Heart left ventricle (tissue), 16 donors: ENCODE data around the gene SERPINB13. TPM values are rescaled to one million over a fixed set of nuclear protein-coding genes. Genes with fewer than 3 reads are reported as not detected.
"Not testable (repeated sequence)": the region's sequence is repeated elsewhere in the genome, so short reads cannot be mapped to it uniquely, and the experiment has no call there.

Experiments
- ATAC-seq, 4 donors: fragments of 200-7000 bp; cut with Tn5 transposase; one replicate each; pipeline ENCODE4 v1.9.1; 2020 to 2022; ENCODE audit warnings: moderate library complexity in 4 of 4, mild to moderate bottlenecking in 3 of 4, moderate number of reproducible peaks in 1 of 4
- DNase-seq, 5 donors: peaks; one replicate each; pipeline ENCODE4 v3.0.0-alpha.2; 2020
- H3K27ac ChIP-seq, 12 donors: fragments of 200-600 bp; sonication (generic) in 4 of 12; one replicate each; pipeline versions ENCODE4 v1.5.0 to v1.8.0; 2016 to 2022; ENCODE audit warnings: mild to moderate bottlenecking in 2 of 12
- H3K27me3 ChIP-seq, 9 donors: fragments of 200-600 bp; sonication (generic) in 2 of 9; one replicate each; pipeline versions ENCODE4 v1.5.1 to v1.8.0; 2016 to 2022; ENCODE audit warnings: mild to moderate bottlenecking in 3 of 9
- H3K36me3 ChIP-seq, 9 donors: fragments of 200-600 bp; sonication (generic) in 2 of 9; one replicate each; pipeline versions ENCODE4 v1.5.0 to v1.8.0; 2018 to 2022; ENCODE audit warnings: mild to moderate bottlenecking in 2 of 9
- H3K4me1 ChIP-seq, 12 donors: fragments of 200-600 bp; sonication (generic) in 4 of 12; one replicate each; pipeline versions ENCODE4 v1.5.0 to v1.8.0; 2016 to 2022; ENCODE audit warnings: mild to moderate bottlenecking in 3 of 12
- H3K4me3 ChIP-seq, 12 donors: fragments of 200-600 bp; sonication (generic) in 4 of 12; one replicate each; pipeline versions ENCODE4 v1.5.0 to v1.8.0; 2017 to 2022; ENCODE audit warnings: mild to moderate bottlenecking in 9 of 12, moderate library complexity in 4 of 12
- H3K9me3 ChIP-seq, 12 donors: fragments of 200-600 bp; sonication (generic) in 4 of 12; one replicate each; pipeline versions ENCODE4 v1.5.0 to v1.8.0; 2016 to 2022; ENCODE audit warnings: mild to moderate bottlenecking in 1 of 12
- CTCF ChIP-seq, 12 donors: fragments of 200-600 bp; sonication (generic) in 4 of 12; IDR thresholded peaks; one replicate each; pipeline versions ENCODE4 v1.5.0 to v1.8.0; 2018 to 2022; ENCODE audit warnings: antibody characterized with exemption in 12 of 12, mild to moderate bottlenecking in 5 of 12
- POLR2A ChIP-seq, 2 donors: fragments of 450-650 bp; IDR thresholded peaks; one replicate each; pipeline ENCODE4 v1.6.1; 2017; ENCODE audit warnings: antibody characterized with exemption in 2 of 2, mild to moderate bottlenecking in 2 of 2, moderate library complexity in 2 of 2
- WGBS, 4 donors: extraction: QIAGEN DNeasy Blood & Tissue Kit in 2 of 4; methylation state at CpG; one replicate each; pipeline versions ENCODE4 v1.1.5 to v1.1.7; 2013 to 2018; 5-methylcytosine and 5-hydroxymethylcytosine counted together
- intact Hi-C, 10 donors: fragments of 100-400 bp; cut with DNase I; formaldehyde crosslinking; loops; one replicate each; pipeline versions ENCODE4 v1.11.1 to v1.14.2; 2022
- polyA plus RNA-seq, 2 donors: library from polyadenylated mRNA; stranded (reverse); fragments of 200-250 nt; gene quantifications; one replicate each; pipeline ENCODE4 v1.2.3, GENCODE V29; 2013
- total RNA-seq, 9 donors: library from RNA; depleted of rRNA in 2 of 9; stranded (reverse); fragments of >200 nt in 2 of 9; fragmentation: NEBNext Ultra II Directional in 3 of 9; extraction: Animal tissue kit (Norgen Biotek cat#: 25700) in 3 of 9; gene quantifications; one replicate each; pipeline versions ENCODE4 v1.1.0 to v1.2.4, GENCODE V29; 2016 to 2023
- donor health status: ischemic (EF 13 %, LVEDD 7.1; RV severe dilation, severe dysfunction).
- donor health status: healthy with polysubstance abuse.
- donor health status: DM: no; HTN: yes; CAD: no.
- donor health status: DM: no; HTN: no; CAD: no.
- donor health status: ischemic (EF 25% LVEDD 6.9; RV normal size, moderate dysfunction).
- donor health status: ischemic (EF 25% LVEDD 5.7; RV mildly dilated, moderate dysfunction).
- donor health status: healthy.
- donor health status: DM: yes; HTN: yes; CAD: no.
- donor health status: ischemic (EF 35%, LVEDD 5.7; RV mildly dilated, moderate dysfunction).
- donor health status: nonischemic (EF 11% LVEDD 7.7; RV severe dilation, severe dysfunction).
- donor health status: DM: yes; HTN: yes; CAD: no.
- donor health status: PGD.
- donor health status: ischemic (EF 29% LVEDD 5.4; RV normal size, mild dysfunction).
- donor health status: nonischemic (EF 23%, LVEDD 6.1; RV moderate dilation, normal function).

SERPINB13 gene
- total and polyA plus RNA-seq, 11 donors: not detected

- not testable (repeated sequence) for DNase-seq, H3K27ac ChIP-seq, H3K9me3 ChIP-seq, H3K27me3 ChIP-seq, H3K4me1 ChIP-seq, H3K4me3 ChIP-seq, ATAC-seq, H3K36me3 ChIP-seq
- intact Hi-C loops: loop anchor here in 1 of 10 donors (10.0 kb wide), 1 partner anchor 60 kb away; the partner anchor contains the start of gene SERPINB13
- WGBS, 4 donors: 22 to 93% (median 62%) methylated on average over 1 of the region's 1 CpG
Observed at GRCh38 chr18:63644694-63645093, 57.6 kb downstream of the SERPINB13 start.

- Histone ChIP-seq H3K27me3 (no peaks in the 10 kb centered on the region), H3K9me3 (no peaks in the 10 kb centered on the region), H3K27ac (no peak overlapping the region), H3K36me3 (no peaks in the 10 kb centered on the region), H3K4me1 (no peaks in the 10 kb centered on the region), H3K4me3 (no peak overlapping the region)
- ATAC-seq (no peak), DNase-seq (no peak)
- intact Hi-C loops: loop anchor here in 1 of 10 donors (10.0 kb wide), 1 partner anchor 62 kb away; the partner anchor contains the start of gene SERPINB13
- TF ChIP-seq CTCF (IDR thresholded peaks at IDR 0.05) (no peak), POLR2A (IDR thresholded peaks at IDR 0.05) (no peak)
Observed at GRCh38 chr18:63646936-63647335, 59.8 kb downstream of the SERPINB13 start.

- ATAC-seq: no peak
- Histone ChIP-seq H3K36me3 (no peaks in the 10 kb centered on the region), H3K4me1 (no peaks in the 10 kb centered on the region), H3K4me3 (no peak overlapping the region), H3K27me3 (no peaks in the 10 kb centered on the region), H3K9me3 (no peaks in the 10 kb centered on the region), H3K27ac (no peak overlapping the region)
- 61 to 68% (median 65%) methylated on average over 7 of the region's 7 CpGs for WGBS, 4 donors
- no peak for DNase-seq
- intact Hi-C loops: loop anchor here in 1 of 10 donors (10.0 kb wide), 1 partner anchor 63 kb away; the partner anchor contains the start of gene SERPINB13
- TF ChIP-seq CTCF (IDR thresholded peaks at IDR 0.05) (no peak), POLR2A (IDR thresholded peaks at IDR 0.05) (no peak)
Observed at GRCh38 chr18:63648241-63648640, 61.1 kb downstream of the SERPINB13 start.

Other genes with a start within 250 kb of the SERPINB13 start
- 10 to 100 TPM; 26.3 to 45.6 (median 41.4) TPM for gene KDSR, start 220.1 kb upstream of the SERPINB13 start, total RNA-seq
- gene KDSR, start 220.1 kb upstream of the SERPINB13 start, polyA plus RNA-seq: 10 to 100 TPM; 10.7 to 36.5 TPM
- 10 to 100 TPM; 13.5 to 40.0 (median 19.9) TPM for gene VPS4B, start 164.9 kb upstream of the SERPINB13 start, total RNA-seq
- gene VPS4B, start 164.9 kb upstream of the SERPINB13 start, polyA plus RNA-seq: 10 to 100 TPM in 1 of 2 donors, 1 to 10 TPM in 1; 4.2 to 13.1 TPM
- not detected for gene SERPINB5, start 110.4 kb upstream of the SERPINB13 start, total RNA-seq
- not detected for gene SERPINB5, start 110.4 kb upstream of the SERPINB13 start, polyA plus RNA-seq
- gene SERPINB12, start 45.0 kb upstream of the SERPINB13 start, total RNA-seq: not detected
- gene SERPINB12, start 45.0 kb upstream of the SERPINB13 start, polyA plus RNA-seq: not detected
- gene SERPINB4, start 56.9 kb downstream of the SERPINB13 start, total RNA-seq: not detected
- under 1 TPM in 1 of 2 donors, not detected in 1; 0.85 TPM for gene SERPINB4, start 56.9 kb downstream of the SERPINB13 start, polyA plus RNA-seq
- gene SERPINB3, start 74.5 kb downstream of the SERPINB13 start, total RNA-seq: under 1 TPM in 1 of 9 donors, not detected in 8; 0.16 TPM
- under 1 TPM in 1 of 2 donors, not detected in 1; 0.07 TPM for gene SERPINB3, start 74.5 kb downstream of the SERPINB13 start, polyA plus RNA-seq
- gene SERPINB11, start 115.6 kb downstream of the SERPINB13 start, total RNA-seq: not detected
- gene SERPINB11, start 115.6 kb downstream of the SERPINB13 start, polyA plus RNA-seq: not detected
- 1 to 10 TPM in 1 of 9 donors, not detected in 8; 1.4 TPM for gene SERPINB7, start 188.1 kb downstream of the SERPINB13 start, total RNA-seq
- gene SERPINB7, start 188.1 kb downstream of the SERPINB13 start, polyA plus RNA-seq: not detected